Uterus (tissue), 4 donors: Measurements from ENCODE around the gene UBE2D1. TPM values are rescaled to one million over a fixed set of nuclear protein-coding genes. Genes with fewer than 3 reads are reported as not detected.
"Not testable (repeated sequence)": the region's sequence is repeated elsewhere in the genome, so short reads cannot be mapped to it uniquely, and the experiment has no call there.

Source experiments
- DNase-seq, 2 donors: peaks; one replicate each; pipeline ENCODE4 v3.0.0-alpha.2; 2019 to 2020
- H3K27ac ChIP-seq, 2 donors: fragments of 200-600 bp; sonication (generic); 1 replicate in 1 of 2; 2 replicates in 1 of 2; pipeline ENCODE4 v1.5.1; 2016 to 2018
- H3K27me3 ChIP-seq, 2 donors: fragments of 200-600 bp; sonication (generic); one replicate each; pipeline ENCODE4 v1.5.1; 2018 to 2019; ENCODE audit warnings: control low read depth in 1 of 2
- H3K36me3 ChIP-seq, 2 donors: fragments of 200-600 bp; sonication (generic); one replicate each; pipeline ENCODE4 v1.5.1; 2019; ENCODE audit warnings: control low read depth in 1 of 2
- H3K4me1 ChIP-seq, 2 donors: fragments of 200-600 bp; sonication (generic); one replicate each; pipeline ENCODE4 v1.5.1; 2018 to 2019; ENCODE audit warnings: control low read depth in 1 of 2
- H3K4me3 ChIP-seq, 2 donors: fragments of 200-600 bp; sonication (generic); 1 replicate in 1 of 2; 2 replicates in 1 of 2; pipeline ENCODE4 v1.5.1; 2018 to 2019; ENCODE audit warnings: mild to moderate bottlenecking in 1 of 2
- H3K9me3 ChIP-seq, 2 donors: fragments of 200-600 bp; sonication (generic); one replicate each; pipeline ENCODE4 v1.5.1; 2019; ENCODE audit warnings: control low read depth in 1 of 2
- POLR2A ChIP-seq, 2 donors: fragments of 450-650 bp; IDR thresholded peaks; one replicate each; pipeline ENCODE4 v1.6.1; 2016; ENCODE audit warnings: antibody characterized with exemption in 2 of 2, mild to moderate bottlenecking in 1 of 2, moderate library complexity in 1 of 2
- intact Hi-C: fragments of 100-400 bp; cut with DNase I; formaldehyde crosslinking; loops from one replicate; pipeline ENCODE4 v1.15.1; 2023; ENCODE audit warnings: low total_unique reads
- total RNA-seq, 4 donors: library from RNA; depleted of rRNA in 3 of 4; stranded (reverse); fragments of >200 nt in 3 of 4; gene quantifications; one replicate each; pipeline versions ENCODE4 v1.1.0 to v1.2.4, GENCODE V29; 2014 to 2023
- TF ChIP-seq, protein P1 (sequence below), 4 experiments: fragments of 200-600 bp in 2 of 4; fragments of 450-650 bp in 2 of 4; sonication (generic) in 2 of 4; IDR thresholded peaks; one replicate each; pipeline ENCODE4 v1.5.1; 2016 to 2019; ENCODE audit warnings: antibody characterized with exemption in 4 of 4, mild to moderate bottlenecking in 2 of 4, moderate library complexity in 1 of 4
- donor health status: DM: yes; HTN: yes; CAD: no.

The UBE2D1 gene
- total RNA-seq, 4 donors from 2014 or later, result 9.4 to 67.6 (median 20.6) TPM

GRCh38 chr10:58409956-58410610, 75.3 kb downstream of the UBE2D1 start:
- no peak for DNase-seq
- Histone ChIP-seq H3K9me3 (no peaks in the 10 kb centered on the region), H3K27ac (no peak overlapping the region), H3K4me1 (no peaks in the 10 kb centered on the region), H3K27me3 (no peaks in the 10 kb centered on the region), H3K4me3 (no peak overlapping the region), H3K36me3 (no peaks in the 10 kb centered on the region)
- TF ChIP-seq, protein P1, sequence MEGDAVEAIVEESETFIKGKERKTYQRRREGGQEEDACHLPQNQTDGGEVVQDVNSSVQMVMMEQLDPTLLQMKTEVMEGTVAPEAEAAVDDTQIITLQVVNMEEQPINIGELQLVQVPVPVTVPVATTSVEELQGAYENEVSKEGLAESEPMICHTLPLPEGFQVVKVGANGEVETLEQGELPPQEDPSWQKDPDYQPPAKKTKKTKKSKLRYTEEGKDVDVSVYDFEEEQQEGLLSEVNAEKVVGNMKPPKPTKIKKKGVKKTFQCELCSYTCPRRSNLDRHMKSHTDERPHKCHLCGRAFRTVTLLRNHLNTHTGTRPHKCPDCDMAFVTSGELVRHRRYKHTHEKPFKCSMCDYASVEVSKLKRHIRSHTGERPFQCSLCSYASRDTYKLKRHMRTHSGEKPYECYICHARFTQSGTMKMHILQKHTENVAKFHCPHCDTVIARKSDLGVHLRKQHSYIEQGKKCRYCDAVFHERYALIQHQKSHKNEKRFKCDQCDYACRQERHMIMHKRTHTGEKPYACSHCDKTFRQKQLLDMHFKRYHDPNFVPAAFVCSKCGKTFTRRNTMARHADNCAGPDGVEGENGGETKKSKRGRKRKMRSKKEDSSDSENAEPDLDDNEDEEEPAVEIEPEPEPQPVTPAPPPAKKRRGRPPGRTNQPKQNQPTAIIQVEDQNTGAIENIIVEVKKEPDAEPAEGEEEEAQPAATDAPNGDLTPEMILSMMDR (IDR thresholded peaks at IDR 0.05), result no peak
- TF ChIP-seq POLR2A (IDR thresholded peaks at IDR 0.05), result no peak
- intact Hi-C loops, result no loop called here

GRCh38 chr10:58412502-58412961, 77.7 kb downstream of the UBE2D1 start:
- Histone ChIP-seq H3K9me3 (no peaks in the 10 kb centered on the region), H3K4me1 (no peaks in the 10 kb centered on the region), H3K4me3 (no peak overlapping the region), H3K27ac (no peak overlapping the region), H3K27me3 (no peaks in the 10 kb centered on the region), H3K36me3 (no peaks in the 10 kb centered on the region)
- intact Hi-C loops, result no loop called here
- DNase-seq, result no peak
- TF ChIP-seq, protein P1 (IDR thresholded peaks at IDR 0.05), result no peak
- no peak for TF ChIP-seq POLR2A (IDR thresholded peaks at IDR 0.05)

GRCh38 chr10:58414270-58415041, 79.7 kb downstream of the UBE2D1 start:
- no peaks in the 10 kb centered on the region for H3K27me3 ChIP-seq
- TF ChIP-seq, protein P1 (IDR thresholded peaks at IDR 0.05), result peak in 1 of 4 experiments; percentile 43
- no peak for TF ChIP-seq POLR2A (IDR thresholded peaks at IDR 0.05)
- H3K4me1 ChIP-seq, result no peaks in the 10 kb centered on the region
- no peaks in the 10 kb centered on the region for H3K9me3 ChIP-seq
- intact Hi-C loops, result no loop called here
- DNase-seq, result no peak
- no peaks in the 10 kb centered on the region for H3K36me3 ChIP-seq
- H3K4me3 ChIP-seq, result no peak overlapping the region
- no peak overlapping the region for H3K27ac ChIP-seq

DNA sequence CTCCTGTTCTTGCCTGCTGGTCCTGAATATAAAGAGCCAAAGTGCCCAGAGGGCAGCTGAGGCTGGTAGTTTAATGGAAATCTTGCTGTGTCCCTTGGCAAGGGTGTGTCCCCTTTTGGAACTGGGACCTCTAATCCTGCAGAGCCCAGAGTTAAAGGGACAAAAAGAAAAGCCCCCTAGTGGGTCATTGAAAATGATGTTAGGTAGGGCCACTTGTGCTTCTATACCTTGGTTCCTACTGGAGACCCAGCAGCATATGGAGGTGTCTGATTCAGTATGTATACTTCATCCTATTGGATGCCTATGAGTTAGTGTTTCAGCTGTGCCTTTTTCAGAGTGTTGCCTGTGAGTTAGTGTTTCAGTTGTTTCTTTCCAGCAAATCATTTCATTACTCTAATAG, 81.0 kb downstream of the UBE2D1 start:
- no peaks in the 10 kb centered on the region for H3K27me3 ChIP-seq
- intact Hi-C loops, result no loop called here
- no peak for TF ChIP-seq POLR2A (IDR thresholded peaks at IDR 0.05)
- TF ChIP-seq, protein P1 (IDR thresholded peaks at IDR 0.05), result no peak

GRCh38 chr10:58417902-58418301, 83.1 kb downstream of the UBE2D1 start:
- H3K27me3 ChIP-seq, H3K4me3 ChIP-seq, DNase-seq, H3K36me3 ChIP-seq, H3K27ac ChIP-seq, H3K4me1 ChIP-seq, H3K9me3 ChIP-seq, intact Hi-C loops: not testable (repeated sequence)

More for the DNA sequence above, 81.0 kb downstream of the UBE2D1 start:
- no peaks in the 10 kb centered on the region for H3K9me3 ChIP-seq
- no peak for DNase-seq
- H3K4me1 ChIP-seq, result no peaks in the 10 kb centered on the region
- no peak overlapping the region for H3K27ac ChIP-seq
- H3K36me3 ChIP-seq, result no peaks in the 10 kb centered on the region
- no peak overlapping the region for H3K4me3 ChIP-seq

Other genes starting within 250 kb of the UBE2D1 start
- 10 to 100 TPM in 1 of 4 donors, 1 to 10 TPM in 2, under 1 TPM in 1; 0.26 to 10.8 (median 3.8) TPM for gene IPMK, start 67.1 kb upstream of the UBE2D1 start, total RNA-seq
- gene CISD1, start 65.8 kb upstream of the UBE2D1 start, total RNA-seq, result 10 to 100 TPM in 3 of 4 donors, 1 to 10 TPM in 1; 9.7 to 17.4 (median 11.3) TPM
- 10 to 100 TPM; 11.8 to 48.6 (median 25.9) TPM for gene TFAM, start 50.4 kb downstream of the UBE2D1 start, total RNA-seq
- 10 to 100 TPM in 3 of 4 donors, 1 to 10 TPM in 1; 1.3 to 29.7 (median 17.5) TPM for gene BICC1, start 177.9 kb downstream of the UBE2D1 start, total RNA-seq